H1 (cell line): ENCODE data around the gene PRC1. TPM values are rescaled to one million over a fixed set of nuclear protein-coding genes. Genes with fewer than 3 reads are reported as not detected.

ENCODE experiments used
- BACH1 ChIP-seq: IDR thresholded peaks from 2 replicates; pipeline ENCODE4 v1.6.1; 2012; ENCODE audit warnings: low read length, improper control_type of control experiment
- EZH2 ChIP-seq: fragments of 200-600 bp; sonication (generic); IDR thresholded peaks from 2 replicates; pipeline ENCODE4 v1.7.1; 2012; ENCODE audit warnings: low read depth, mild to moderate bottlenecking, moderate library complexity, low read length, inconsistent platforms; ENCODE audit not compliant: severe bottlenecking
- GABPA ChIP-seq: IDR thresholded peaks from 2 replicates; pipeline ENCODE4 v1.6.1; 2011; ENCODE audit warnings: mild to moderate bottlenecking, low read length, moderate library complexity, borderline replicate concordance; ENCODE audit not compliant: insufficient read depth
- KDM5A ChIP-seq: fragments of 200-600 bp; IDR thresholded peaks from 2 replicates; pipeline ENCODE4 v1.7.1; 2012; ENCODE audit warnings: mild to moderate bottlenecking, low read length, inconsistent platforms, mixed read lengths
- RNF2 ChIP-seq: fragments of 200-900, 300-1000 bp; sonication (generic); IDR thresholded peaks from 2 replicates; pipeline ENCODE4 v1.7.1; 2016; ENCODE audit warnings: borderline replicate concordance, low read depth, mild to moderate bottlenecking, antibody characterized with exemption, low read length; ENCODE audit not compliant: poor library complexity, severe bottlenecking; ENCODE audit errors: missing control alignments
- SAP30 ChIP-seq: fragments of 300-600 bp; sonication (generic); IDR thresholded peaks from 2 replicates; pipeline ENCODE4 v1.7.1; 2012; ENCODE audit warnings: low read length, moderate library complexity, mild to moderate bottlenecking, inconsistent platforms; ENCODE audit not compliant: insufficient read depth, insufficient replicate concordance
- TAF1 ChIP-seq: IDR thresholded peaks from 2 replicates; pipeline ENCODE4 v1.6.1; 2011; ENCODE audit warnings: mild to moderate bottlenecking, low read depth, low read length
- ZNF274 ChIP-seq: IDR thresholded peaks from 2 replicates; pipeline ENCODE4 v1.7.0; 2012; ENCODE audit warnings: low read length, borderline replicate concordance; ENCODE audit errors: extremely low read depth
- polyA plus RNA-seq, 7 experiments: library from polyadenylated mRNA; depleted of rRNA in 3 of 7; stranded (reverse) in 5 of 7; unstranded in 2 of 7; fragments of >200 nt in 5 of 7; fragments of 200-250 nt in 2 of 7; gene quantifications; 1 replicate in 5 of 7; 2 replicates in 1 of 7; 4 replicates in 1 of 7; pipeline versions ENCODE4 v1.2.1 to v1.2.3, GENCODE V29; 2011 to 2013; ENCODE audit warnings: missing spikeins in 2 of 7, mixed read lengths in 2 of 7
- total RNA-seq: library from RNA; stranded (reverse); fragmentation: NEBNext Ultra II Directional; extraction: Animal tissue kit (Norgen Biotek cat#: 25700); gene quantifications from 2 replicates; pipeline ENCODE4 v1.2.1, GENCODE V29; 2021
- TF ChIP-seq, protein P1 (sequence below): fragments of 300-600 bp; sonication (generic); IDR thresholded peaks from 2 replicates; pipeline ENCODE4 v1.7.1; 2012; ENCODE audit warnings: low read length, moderate library complexity, mild to moderate bottlenecking, inconsistent platforms; ENCODE audit not compliant: insufficient replicate concordance

The PRC1 gene
- total and polyA plus RNA-seq, 2 of the 8 experiments (the other 6 are each of a cell fraction or from before 2014, with no cell fraction given) = 90.7 to 181 TPM

DNA sequence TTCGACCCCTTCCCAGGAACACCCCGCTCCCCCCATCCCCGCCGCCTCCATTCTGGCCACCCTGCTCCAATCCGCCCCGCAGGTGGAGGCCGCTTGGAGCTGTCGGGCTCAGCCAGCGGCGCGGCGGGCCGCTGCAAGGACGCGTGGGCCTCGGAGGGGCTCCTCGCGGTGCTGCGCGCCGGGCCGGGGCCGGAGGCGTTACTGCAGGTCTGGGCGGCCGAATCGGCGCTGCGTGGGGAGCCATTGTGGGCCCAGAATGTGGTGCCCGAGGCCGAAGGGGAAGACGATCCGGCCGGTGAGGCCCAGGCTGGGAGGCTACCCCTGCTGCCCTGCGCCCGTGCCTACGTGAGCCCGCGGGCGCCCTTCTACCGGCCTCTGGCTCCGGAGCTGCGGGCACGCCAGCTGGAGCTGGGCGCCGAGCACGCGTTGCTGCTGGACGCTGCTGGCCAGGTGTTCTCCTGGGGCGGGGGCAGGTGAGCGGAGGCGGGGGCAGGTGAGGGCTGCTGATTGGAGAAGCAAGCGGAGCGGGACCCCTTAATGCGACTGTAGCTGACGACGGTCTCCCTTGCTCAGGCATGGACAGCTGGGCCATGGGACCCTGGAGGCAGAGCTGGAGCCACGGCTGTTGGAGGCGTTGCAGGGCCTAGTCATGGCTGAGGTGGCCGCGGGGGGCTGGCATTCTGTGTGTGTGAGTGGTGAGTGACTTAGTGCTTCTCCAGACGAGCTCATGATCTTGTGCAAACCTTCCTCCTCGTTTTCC lies 37.1 kb downstream of the PRC1 start (continued):
- TF ChIP-seq EZH2 = no peak
- no peak for TF ChIP-seq SAP30
- no peak for TF ChIP-seq ZNF274
- no peak for TF ChIP-seq BACH1
- TF ChIP-seq RNF2 = no peak
- TF ChIP-seq GABPA = 0 out of 2 replicates have a peak, but pooled peaks have one; percentile 55
- no peak; the same call in 1 of the 2 replicates for TF ChIP-seq TAF1
- TF ChIP-seq, protein P1, sequence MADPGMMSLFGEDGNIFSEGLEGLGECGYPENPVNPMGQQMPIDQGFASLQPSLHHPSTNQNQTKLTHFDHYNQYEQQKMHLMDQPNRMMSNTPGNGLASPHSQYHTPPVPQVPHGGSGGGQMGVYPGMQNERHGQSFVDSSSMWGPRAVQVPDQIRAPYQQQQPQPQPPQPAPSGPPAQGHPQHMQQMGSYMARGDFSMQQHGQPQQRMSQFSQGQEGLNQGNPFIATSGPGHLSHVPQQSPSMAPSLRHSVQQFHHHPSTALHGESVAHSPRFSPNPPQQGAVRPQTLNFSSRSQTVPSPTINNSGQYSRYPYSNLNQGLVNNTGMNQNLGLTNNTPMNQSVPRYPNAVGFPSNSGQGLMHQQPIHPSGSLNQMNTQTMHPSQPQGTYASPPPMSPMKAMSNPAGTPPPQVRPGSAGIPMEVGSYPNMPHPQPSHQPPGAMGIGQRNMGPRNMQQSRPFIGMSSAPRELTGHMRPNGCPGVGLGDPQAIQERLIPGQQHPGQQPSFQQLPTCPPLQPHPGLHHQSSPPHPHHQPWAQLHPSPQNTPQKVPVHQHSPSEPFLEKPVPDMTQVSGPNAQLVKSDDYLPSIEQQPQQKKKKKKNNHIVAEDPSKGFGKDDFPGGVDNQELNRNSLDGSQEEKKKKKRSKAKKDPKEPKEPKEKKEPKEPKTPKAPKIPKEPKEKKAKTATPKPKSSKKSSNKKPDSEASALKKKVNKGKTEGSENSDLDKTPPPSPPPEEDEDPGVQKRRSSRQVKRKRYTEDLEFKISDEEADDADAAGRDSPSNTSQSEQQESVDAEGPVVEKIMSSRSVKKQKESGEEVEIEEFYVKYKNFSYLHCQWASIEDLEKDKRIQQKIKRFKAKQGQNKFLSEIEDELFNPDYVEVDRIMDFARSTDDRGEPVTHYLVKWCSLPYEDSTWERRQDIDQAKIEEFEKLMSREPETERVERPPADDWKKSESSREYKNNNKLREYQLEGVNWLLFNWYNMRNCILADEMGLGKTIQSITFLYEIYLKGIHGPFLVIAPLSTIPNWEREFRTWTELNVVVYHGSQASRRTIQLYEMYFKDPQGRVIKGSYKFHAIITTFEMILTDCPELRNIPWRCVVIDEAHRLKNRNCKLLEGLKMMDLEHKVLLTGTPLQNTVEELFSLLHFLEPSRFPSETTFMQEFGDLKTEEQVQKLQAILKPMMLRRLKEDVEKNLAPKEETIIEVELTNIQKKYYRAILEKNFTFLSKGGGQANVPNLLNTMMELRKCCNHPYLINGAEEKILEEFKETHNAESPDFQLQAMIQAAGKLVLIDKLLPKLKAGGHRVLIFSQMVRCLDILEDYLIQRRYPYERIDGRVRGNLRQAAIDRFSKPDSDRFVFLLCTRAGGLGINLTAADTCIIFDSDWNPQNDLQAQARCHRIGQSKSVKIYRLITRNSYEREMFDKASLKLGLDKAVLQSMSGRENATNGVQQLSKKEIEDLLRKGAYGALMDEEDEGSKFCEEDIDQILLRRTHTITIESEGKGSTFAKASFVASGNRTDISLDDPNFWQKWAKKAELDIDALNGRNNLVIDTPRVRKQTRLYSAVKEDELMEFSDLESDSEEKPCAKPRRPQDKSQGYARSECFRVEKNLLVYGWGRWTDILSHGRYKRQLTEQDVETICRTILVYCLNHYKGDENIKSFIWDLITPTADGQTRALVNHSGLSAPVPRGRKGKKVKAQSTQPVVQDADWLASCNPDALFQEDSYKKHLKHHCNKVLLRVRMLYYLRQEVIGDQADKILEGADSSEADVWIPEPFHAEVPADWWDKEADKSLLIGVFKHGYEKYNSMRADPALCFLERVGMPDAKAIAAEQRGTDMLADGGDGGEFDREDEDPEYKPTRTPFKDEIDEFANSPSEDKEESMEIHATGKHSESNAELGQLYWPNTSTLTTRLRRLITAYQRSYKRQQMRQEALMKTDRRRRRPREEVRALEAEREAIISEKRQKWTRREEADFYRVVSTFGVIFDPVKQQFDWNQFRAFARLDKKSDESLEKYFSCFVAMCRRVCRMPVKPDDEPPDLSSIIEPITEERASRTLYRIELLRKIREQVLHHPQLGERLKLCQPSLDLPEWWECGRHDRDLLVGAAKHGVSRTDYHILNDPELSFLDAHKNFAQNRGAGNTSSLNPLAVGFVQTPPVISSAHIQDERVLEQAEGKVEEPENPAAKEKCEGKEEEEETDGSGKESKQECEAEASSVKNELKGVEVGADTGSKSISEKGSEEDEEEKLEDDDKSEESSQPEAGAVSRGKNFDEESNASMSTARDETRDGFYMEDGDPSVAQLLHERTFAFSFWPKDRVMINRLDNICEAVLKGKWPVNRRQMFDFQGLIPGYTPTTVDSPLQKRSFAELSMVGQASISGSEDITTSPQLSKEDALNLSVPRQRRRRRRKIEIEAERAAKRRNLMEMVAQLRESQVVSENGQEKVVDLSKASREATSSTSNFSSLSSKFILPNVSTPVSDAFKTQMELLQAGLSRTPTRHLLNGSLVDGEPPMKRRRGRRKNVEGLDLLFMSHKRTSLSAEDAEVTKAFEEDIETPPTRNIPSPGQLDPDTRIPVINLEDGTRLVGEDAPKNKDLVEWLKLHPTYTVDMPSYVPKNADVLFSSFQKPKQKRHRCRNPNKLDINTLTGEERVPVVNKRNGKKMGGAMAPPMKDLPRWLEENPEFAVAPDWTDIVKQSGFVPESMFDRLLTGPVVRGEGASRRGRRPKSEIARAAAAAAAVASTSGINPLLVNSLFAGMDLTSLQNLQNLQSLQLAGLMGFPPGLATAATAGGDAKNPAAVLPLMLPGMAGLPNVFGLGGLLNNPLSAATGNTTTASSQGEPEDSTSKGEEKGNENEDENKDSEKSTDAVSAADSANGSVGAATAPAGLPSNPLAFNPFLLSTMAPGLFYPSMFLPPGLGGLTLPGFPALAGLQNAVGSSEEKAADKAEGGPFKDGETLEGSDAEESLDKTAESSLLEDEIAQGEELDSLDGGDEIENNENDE = no peak
- no peak for TF ChIP-seq KDM5A
